Fibroblast of lung (primary cell): ENCODE data around the gene OR10G3.

Source experiments
- EZH2 ChIP-seq: IDR thresholded peaks from 2 replicates; pipeline ENCODE4 v1.5.1; 2012; ENCODE audit warnings: low read length, control low read depth, mild to moderate bottlenecking; ENCODE audit errors: missing control alignments
- TF ChIP-seq, protein P1 (sequence below), 2 donors: IDR thresholded peaks in 1 of 2; conservative IDR thresholded peaks in 1 of 2; 1 replicate in 1 of 2; 2 replicates in 1 of 2; pipeline ENCODE4 v1.5.1; 2011 to 2012; ENCODE audit warnings: low read length in 2 of 2, control low read depth in 1 of 2, inconsistent platforms in 1 of 2, low read depth in 1 of 2, mild to moderate bottlenecking in 1 of 2

GRCh38 chr14:21543963-21544362, 35.9 kb downstream of the OR10G3 start:
- no peak for TF ChIP-seq EZH2
- TF ChIP-seq, protein P1, sequence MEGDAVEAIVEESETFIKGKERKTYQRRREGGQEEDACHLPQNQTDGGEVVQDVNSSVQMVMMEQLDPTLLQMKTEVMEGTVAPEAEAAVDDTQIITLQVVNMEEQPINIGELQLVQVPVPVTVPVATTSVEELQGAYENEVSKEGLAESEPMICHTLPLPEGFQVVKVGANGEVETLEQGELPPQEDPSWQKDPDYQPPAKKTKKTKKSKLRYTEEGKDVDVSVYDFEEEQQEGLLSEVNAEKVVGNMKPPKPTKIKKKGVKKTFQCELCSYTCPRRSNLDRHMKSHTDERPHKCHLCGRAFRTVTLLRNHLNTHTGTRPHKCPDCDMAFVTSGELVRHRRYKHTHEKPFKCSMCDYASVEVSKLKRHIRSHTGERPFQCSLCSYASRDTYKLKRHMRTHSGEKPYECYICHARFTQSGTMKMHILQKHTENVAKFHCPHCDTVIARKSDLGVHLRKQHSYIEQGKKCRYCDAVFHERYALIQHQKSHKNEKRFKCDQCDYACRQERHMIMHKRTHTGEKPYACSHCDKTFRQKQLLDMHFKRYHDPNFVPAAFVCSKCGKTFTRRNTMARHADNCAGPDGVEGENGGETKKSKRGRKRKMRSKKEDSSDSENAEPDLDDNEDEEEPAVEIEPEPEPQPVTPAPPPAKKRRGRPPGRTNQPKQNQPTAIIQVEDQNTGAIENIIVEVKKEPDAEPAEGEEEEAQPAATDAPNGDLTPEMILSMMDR (conservative IDR thresholded peaks at IDR 0.05 in 1 of 2, IDR thresholded peaks at IDR 0.05 in 1 of 2; ENCODE audit: low read depth in 1 of 2, low read length in 2 of 2) = no peak
